ENCODE results near the gene MEI1.

GRCh38 chr22:41739576-41739975, 40.3 kb downstream of the MEI1 start:
- TF ChIP-seq CTCF (IDR thresholded peaks at IDR 0.05; ENCODE audit: poor library complexity) = no peak
- no peak for TF ChIP-seq EZH2 (IDR thresholded peaks at IDR 0.05; ENCODE audit: borderline replicate concordance)
- TF ChIP-seq EZH2phosphoT487 (IDR thresholded peaks at IDR 0.05; ENCODE audit: low read depth, severe bottlenecking, unreplicated experiment) = no peak
